Renal cortical epithelial cell (primary cell): ENCODE results near the gene IER5. TPM values are rescaled to one million over a fixed set of nuclear protein-coding genes. Genes with fewer than 3 reads are reported as not detected.
"Not testable (repeated sequence)": the region's sequence is repeated elsewhere in the genome, so short reads cannot be mapped to it uniquely, and the experiment has no call there.

Source experiments
- DNase-seq: peaks from one replicate; pipeline ENCODE4 v3.0.0-alpha.2; 2011; ENCODE audit warnings: low read depth
- total RNA-seq: library from RNA; depleted of rRNA; stranded (reverse); fragments of >200 nt; gene quantifications from 2 replicates; pipeline ENCODE4 v1.2.3, GENCODE V29; 2014

Gene IER5
- total RNA-seq = 16.8 and 19.6 TPM in 2 replicates

DNA sequence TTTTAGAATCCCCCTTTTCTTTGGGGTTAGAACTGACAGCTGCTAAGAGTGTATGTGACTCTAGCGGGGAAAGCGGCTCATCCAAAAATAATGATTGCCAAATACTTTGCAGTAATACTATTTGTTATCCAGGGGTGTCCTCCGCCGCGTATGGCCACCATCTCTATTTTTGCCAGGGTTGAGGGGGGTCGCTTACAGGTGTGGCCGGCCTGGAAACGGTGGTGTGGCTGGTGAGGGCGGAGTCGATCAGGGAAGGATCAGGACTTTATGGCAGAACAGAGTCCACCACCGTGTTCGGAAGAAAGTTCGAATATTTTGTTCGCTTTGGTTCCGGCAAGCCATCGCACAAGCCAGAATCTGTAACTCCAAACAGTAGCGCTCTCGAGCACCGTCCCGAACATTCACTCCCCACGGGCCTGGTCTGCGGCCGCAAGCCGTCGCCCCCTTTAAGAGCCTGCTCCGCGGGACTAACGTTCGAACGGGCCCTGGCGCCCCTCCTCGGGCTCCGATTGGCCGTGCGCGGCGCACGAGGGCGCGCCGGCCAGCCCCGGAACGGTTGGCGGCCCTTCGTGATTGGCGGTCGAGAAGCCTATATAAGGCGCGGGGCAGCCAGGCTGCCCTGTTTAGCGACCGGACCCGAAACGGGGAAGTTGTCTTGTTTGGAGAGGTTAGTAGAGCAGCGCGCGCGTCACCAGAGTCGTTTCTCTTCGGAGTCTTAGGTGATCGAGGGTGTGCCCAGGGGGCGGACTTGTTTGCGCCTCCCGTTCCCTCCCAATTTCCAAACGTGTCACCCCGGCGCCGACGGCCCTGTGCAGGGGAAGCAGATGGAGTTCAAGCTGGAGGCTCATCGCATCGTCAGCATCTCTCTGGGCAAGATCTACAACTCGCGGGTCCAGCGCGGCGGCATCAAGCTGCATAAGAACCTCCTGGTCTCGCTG lies at the start of gene IER5:
Gene IER5, plus strand, starts transcription at position 622 of the 938 bp plus-strand sequence. Its CDS starts 203 bp downstream, at position 825.
- DNase-seq = peak; percentile 83

DNA sequence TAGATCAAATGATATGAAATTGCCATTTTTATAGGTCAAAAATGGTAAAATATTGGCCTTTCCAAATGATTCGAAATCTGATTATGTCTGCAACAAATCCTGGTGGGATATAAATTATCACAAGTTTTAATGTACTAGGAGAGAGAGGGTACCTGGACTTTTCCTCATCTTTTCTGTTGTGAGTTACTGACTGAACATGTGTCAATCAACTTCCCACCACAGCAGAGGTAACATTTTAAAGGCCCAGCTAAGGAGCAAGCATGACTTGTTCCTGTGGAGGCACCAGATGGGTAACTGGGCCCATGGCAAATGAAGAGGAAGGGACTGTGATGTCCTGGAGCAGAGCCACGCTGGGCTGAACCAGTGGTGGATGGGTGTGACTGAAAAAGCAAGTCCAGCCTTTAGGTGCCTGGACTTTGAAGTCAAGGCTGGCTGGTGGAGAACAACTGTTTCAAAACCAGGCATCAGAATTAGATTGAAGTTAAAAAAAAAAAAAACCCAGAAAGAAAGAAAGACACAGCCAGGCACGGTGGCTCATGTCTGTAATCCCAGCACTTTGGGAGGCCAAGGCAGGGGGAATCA lies 48.1 kb upstream of the IER5 start:
- no peak for DNase-seq

DNA sequence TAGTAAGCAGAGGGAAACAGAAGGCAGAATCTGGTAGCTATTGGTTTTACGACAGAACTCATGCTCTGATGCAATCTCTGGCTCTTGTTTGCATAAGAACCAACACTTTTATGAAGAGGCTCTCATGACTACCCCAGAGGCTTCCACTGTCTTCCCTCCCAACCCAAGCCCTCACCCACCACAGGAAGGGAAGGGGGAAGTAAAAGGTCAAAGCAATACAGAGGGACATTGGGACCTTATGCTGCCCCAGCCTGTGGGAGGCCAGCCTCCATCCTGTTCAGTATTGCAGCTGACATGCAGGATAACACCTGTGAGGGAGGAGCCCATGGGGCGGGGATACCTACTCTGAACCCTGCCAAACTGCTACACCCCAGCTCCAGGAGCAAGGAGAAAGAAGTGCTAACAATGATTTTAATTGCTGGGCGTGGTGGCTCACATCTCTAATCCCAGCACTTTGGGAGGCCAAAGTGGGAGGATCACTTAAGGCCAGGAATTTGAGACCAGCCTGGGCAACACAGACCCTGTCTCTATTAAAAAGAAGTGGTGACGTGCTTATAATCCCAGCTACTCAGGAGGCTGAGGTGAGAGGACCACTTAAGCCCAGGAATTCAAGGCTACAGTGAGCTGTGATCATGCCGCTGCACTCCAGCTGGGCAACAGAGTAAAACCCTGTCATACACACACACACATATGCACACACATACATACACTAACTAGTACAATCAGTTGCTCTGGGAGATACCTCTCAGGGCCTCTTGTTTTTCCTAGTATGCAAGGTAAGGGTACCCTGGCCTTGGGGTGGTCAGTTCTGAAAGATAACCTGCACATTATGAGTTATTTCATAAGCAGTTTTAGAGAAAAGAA lies 45.2 kb upstream of the IER5 start:
- DNase-seq = peak; percentile 75

DNA sequence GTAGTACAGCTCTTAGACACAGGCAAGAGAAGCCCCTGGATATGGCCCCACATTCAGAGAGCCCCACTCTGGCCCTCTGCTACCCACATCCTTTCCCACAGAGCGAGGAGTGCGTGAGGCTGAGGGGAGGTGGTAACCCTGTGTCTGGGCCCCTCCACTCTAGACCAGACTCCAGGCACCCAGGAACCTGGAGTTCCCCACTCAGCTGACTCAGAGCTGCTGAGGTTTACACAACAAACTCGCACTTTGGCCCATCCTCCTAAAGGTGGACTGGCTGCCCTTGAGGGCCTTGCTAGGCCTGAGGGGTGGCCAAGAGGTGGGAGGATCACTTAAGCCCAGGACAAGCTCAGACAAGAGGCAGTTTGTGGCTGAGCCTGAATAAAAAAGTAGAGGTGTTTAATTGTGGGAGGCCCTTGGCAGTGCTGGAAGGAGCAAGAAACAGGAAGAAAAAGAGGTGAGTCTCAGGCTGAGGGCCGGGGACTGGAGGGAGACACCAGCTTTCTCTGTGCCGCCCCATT lies 44.0 kb upstream of the IER5 start:
- DNase-seq = peak; percentile 77

DNA sequence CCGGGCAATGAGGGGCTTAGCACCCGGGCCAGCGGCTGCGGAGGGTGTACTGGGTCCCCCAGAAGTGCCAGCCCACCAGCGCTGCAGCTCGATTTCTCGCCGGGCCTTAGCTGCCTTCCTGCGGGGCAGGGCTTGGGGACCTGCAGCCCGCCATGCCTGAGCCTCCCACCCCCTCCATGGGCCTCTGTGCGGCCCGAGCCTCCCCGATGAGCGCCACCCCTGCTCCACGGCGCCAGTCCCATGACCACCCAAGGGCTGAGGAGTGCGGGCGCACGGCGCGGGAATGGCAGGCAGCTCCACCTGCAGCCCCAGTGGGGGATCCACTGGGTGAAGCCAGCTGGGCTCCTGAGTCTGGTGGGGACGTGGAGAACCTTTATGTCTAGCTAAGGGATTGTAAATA lies 42.6 kb upstream of the IER5 start:
- not testable (repeated sequence) for DNase-seq

DNA sequence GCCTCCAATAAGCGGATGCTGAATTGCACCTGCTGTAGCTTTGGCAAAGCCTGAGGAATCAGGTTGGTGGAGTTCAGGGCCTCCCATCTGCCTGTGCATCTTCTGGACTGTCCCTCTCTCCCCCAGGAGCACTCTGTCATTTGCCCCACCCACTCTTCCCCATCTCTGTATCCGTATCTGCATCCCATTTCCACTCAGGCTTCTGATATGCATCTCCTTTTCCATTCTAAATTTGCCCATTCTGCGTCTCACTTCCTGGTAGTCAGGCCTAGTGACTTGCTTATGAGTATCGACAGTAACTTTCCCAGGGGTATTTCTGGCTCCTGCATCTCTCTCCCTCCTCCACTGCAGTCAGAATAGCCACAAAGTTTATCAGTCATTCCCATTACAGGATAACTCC lies 39.1 kb upstream of the IER5 start:
- DNase-seq = no peak

DNA sequence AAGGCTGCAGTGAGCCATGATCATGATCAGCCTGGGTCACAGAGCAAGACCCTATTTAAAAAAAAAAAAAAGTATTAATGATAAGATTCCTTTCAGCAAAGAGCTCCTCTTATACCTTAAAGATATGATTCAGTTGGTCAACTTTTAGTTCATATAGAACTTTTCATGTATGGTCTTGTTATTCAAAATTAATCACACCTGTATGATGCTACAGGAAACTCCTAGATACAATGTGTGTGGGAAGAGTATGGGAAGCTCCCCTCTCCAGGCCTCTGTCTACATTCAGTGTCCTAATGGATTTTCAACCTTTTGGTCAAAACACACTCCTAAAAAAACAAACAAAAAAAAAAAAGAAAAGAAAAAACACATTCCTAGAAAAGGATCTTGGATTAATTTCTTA lies 37.6 kb upstream of the IER5 start:
- DNase-seq = no peak

DNA sequence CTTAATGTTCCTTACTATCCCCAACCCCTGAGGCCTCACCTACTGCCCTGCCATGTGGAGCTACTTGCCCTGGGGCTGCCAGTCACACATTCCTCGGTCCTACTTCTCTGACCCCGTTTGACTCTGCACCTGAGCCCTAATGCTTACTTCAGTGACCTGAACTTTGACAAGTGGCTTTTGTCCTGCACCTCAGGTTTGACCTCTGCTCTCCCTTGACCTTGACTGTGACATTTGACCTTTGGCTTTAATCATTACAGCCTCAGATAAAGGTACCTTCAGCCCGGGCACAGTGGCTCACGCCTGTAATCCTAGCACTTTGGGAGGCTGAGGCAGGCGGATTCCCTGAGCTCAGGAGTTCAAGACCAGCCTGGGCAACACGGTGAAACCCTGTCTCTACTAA lies 31.9 kb upstream of the IER5 start:
- no peak for DNase-seq

DNA sequence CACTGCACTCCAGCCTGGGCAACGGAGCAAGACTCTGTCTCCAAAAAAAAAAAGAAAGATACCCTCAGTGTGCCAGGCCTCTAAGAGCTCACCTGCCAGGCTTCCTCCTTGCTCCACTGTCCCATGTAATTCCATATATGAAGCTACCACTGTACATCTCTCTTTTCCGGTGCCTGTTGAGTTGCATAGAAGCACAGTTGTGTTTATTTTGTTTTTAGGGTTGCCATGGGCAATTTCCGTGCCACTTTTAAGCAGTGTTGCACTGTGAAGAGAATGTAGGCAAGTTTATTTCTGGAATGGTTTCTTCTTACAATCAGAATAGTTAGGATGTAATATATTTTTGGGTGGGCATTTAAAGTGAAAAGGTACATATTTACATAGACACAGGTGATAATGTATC lies 31.4 kb upstream of the IER5 start:
- DNase-seq = no peak

DNA sequence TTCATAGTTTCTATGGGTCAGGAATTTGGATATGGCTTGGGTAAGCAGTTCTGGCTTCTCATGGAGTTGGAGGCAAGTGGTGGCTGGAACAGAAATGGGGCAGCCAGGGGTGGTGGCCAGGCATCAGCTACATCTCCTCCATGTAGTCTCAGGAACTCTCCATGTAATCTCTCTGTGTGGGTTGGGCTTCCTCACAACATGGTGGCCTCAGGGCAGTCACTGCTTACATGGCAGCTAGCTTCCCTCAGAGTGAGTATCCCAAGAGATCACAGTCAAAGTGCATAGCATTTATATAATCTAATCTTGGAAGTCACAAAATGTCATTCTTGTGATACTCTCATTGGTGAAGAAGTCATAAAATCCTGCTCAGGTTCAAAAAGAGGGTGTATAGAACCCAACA lies 29.1 kb upstream of the IER5 start:
- no peak for DNase-seq

DNA sequence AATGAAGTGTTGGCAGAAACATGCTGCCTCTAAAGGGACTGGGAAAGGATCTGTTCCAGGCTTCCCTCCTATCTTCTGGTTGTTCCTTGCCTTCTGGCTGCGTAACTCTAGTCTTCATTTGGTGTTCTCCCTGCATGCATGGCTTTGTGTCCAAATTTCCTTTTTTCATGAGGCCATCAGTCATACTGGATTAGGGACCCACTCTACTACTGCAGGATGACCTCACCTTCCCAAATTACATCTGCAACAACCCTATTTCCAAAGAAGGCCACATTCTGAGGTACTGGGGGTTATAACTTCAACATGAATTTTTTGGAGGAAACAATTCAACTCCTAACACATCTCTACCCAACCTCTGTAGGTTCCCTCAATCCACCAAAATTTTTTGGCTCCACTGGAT lies 28.4 kb upstream of the IER5 start:
- DNase-seq = no peak

DNA sequence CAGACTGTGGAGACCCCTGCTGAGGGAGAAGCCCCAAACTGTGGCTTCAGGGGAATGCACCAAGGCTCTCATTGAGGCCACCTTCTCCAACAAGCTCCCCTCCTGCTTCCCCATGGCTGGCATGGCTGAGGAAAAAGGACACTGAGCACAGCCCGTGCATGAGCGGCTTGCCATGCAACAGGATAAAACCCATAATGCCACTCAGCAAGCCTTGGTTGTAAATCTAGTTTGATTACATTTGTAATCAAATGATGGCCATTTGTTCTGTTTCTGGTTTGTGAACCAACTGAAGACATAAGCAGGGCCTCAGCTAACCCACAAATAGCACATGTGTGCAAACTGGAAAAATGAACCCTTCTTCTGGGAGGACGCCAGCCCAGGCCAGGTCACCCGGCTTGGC lies 27.6 kb upstream of the IER5 start:
- not testable (repeated sequence) for DNase-seq

DNA sequence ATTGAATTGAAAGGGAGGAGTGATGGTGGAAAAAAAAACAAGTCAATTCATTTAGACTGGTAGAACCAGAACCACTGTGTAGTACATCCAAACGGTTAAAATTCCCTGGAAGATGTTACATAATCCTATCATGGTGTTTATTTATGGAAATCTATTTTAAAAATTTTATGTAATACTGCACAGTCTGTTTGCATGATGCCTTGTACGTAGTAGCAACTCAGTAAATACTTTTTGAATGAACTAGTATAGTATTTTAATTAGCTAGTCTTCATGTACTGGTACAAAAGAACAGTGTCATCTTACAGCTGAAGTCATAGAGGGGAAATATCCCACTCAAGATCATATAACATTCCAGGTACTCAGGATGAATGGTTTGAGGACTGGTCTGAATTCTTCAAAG lies 27.0 kb upstream of the IER5 start:
- no peak for DNase-seq

DNA sequence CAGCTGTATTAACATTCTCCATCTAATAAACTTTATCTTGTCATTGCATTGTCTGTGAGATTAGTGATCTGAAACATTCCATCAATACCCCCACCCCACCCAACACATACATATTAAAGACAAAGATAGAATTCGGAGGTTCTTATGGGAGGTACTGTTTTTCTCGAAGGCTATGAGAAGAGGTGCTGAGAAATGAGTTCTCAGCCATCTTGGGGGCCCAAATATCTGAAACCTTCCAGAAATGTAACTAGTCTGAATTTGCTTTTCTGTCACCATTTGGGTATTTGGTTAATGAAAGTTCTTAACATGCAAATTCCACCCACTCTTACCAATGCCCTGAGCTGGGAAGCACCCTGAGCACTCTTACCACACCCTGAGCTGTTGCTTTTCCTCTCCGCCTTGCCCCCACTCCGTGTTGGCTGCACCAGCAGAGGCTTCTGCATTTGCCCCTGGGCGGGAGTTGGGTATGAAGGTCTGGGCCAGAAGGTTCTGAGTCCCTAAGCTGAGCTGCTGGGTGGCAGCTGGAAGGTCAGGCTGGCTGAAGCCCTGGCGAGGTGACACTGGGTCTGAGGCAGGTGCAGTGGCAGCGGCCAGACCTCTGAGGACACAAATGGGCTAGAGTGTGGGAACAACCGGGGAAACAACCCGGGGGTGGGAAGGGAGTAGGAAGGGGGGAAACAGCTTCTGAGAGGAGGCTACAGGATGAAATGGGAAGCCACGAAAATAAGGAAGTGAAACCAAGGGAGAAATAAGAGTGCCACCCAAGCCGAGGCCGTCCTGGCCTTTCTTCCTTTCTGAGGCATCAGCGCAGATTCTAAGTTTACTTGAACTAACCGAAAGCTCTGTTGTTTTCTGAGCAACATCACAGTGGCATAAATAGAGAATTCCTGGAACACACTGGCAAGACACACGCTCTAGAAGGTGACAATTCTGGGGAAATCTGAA lies 26.3 kb upstream of the IER5 start:
- no peak for DNase-seq

DNA sequence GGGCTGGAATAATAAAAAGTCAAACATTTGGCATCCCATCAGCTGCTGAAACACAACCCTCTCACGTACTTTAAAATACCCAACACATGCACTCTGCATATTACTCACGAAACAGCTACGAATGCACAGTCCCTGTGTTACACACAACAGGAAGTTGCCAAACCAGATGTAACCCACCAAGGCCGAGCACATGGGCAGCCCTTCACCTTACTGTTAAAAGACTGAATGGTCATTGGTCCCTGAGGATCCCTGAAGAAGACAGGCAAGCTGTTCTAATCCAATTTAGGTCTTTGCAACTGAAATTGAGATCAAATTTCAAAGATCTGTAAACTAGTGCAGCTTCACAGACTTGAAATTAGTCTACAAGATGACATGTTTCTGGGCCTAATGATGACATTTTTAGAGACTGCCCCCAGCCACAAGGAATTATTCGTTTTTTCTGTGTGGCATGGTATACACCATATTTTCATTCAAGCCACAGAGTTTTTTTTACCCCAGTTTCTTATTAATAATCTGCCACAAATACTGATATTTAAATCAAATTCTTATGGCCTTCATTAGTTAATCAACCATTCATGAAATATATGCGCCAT lies 25.6 kb upstream of the IER5 start:
- no peak for DNase-seq

DNA sequence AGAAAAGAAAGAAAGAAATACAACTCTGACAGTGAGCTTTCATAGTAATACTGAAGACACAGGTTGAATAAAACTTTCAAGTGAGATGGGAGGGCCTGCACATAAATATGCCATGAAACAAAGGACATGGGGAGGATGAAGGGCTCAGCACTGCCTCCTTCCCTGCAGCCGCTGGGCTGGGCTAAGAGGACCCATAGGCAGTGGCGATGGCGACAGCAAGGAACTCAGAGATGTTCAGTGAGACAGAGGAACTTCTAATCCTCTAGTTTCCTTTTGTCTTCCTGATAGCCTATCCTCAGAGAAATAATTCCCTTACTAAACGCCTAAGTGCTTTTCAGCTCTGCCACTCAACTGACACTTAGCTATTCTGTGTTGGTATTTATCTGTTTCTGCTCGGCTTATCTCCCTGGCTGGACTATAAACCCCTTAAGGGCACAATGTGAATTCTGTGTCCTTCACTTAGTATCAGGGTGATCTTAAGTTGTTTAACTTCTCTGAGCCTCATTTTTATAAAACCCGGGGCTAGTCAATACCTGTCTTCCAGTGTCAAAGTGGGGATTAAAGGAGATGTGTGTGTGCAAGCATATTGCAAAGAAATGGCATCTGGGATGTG lies 24.4 kb upstream of the IER5 start:
- no peak for DNase-seq

DNA sequence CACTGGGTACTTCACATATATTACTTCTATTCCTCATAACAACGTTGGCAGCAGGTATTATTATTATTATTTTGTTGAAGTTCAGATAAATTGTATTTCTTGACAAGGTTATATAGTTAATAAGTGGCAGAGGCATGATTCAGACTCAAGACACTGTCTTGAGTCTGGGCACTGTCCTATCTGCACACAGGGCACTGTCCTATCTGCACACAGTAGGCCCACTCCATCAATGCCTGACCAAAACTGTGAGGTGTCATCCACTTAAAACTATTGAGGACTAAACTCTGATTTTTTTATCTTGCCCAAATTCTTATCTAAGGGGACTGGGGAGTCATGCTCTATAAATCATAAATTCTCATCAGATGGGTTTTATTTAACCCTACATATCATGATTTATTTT lies 23.8 kb upstream of the IER5 start:
- DNase-seq = no peak

DNA sequence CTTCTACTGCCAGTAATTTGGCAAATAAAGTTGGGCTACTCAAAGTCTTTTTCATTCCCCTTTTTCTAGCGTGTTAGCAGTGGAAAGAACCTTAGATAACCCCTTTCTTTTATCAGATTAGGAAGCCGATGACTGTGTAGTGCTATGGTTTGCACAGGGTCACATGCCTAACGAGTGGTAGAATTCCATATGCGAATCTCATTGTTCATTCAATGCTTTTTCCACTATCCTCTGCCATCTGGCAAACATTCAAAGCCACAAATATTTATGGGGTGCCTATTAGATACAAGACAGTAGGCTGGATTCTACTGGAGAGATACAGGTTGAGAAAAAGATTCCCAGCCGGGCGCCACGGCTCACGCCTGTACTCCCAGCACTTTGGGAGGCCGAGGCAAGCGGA lies 14.9 kb upstream of the IER5 start:
- peak; percentile 49 for DNase-seq

DNA sequence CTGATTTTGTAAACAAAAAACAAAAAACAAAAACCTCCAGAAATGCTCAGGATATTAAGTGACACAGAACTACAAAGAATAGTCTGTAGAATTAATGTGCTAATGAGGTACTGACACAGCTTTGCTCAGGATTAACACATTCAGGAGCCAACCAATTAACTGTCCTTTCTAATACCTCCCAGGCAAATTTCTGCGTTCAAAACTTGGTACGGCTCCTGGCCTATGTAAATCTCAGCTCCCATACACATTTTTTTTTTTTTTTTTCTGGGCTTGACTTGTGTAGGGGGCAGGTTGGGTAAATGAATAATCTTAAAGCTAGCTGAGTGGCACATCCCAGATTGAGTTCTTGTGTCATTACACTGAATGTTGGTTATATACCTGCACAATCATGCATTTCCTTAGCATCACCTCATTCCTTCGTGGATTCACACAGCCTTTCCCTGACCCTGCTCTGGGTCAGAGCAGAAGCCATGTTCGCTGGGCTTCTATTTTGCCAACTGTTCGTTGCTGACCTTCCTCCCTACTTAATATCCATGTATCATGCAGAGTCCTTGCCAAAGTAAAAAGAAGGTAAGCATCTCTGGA lies 12.6 kb upstream of the IER5 start:
- DNase-seq = peak; percentile 62

DNA sequence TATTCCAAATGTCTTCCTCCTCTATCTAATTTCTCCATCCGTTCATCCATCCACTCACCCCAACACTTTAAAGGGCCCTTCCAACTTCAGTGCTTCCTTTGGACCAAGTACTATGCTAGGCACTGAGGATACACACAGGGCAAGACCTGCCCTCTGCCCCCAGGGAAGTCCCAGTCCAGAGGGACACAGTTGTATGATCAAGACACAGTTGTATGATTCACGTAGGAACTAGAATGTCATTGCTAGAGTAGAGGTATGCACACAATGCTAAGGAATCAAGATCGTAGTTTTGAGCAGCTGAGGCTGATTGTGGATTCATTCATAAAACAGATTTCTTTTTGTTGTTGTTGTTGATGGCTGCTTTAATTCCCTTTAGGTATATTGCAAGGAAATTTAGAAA lies 11.6 kb upstream of the IER5 start:
- no peak for DNase-seq
